ENCODE measurements around the gene DSCAML1.
A peak's percentile ranks its signal among the peaks of the same experiment; 100 is the strongest.
"Not testable (repeated sequence)": the region's sequence is repeated elsewhere in the genome, so short reads cannot be mapped to it uniquely, and the experiment has no call there.

Gene DSCAML1

GRCh38 chr11:117816846-117817367 lies 19.9 kb upstream of the DSCAML1 start:
- TF ChIP-seq CTCF (IDR thresholded peaks at IDR 0.05; ENCODE audit: low read length, missing control alignments), result no peak
- no peak overlapping the region for H3K4me3 ChIP-seq (replicated peaks; ENCODE audit: low read depth, low read length)
- DNase-seq (ENCODE audit: low read depth), result no peak

GRCh38 chr11:117816151-117816741 lies 19.2 kb upstream of the DSCAML1 start:
- no peak overlapping the region for H3K4me3 ChIP-seq (replicated peaks; ENCODE audit: low read depth, low read length)
- no peak for TF ChIP-seq CTCF (IDR thresholded peaks at IDR 0.05; ENCODE audit: low read length, missing control alignments)
- peak; percentile 25 for DNase-seq (ENCODE audit: low read depth)

- no peak for TF ChIP-seq CTCF (IDR thresholded peaks at IDR 0.05; ENCODE audit: low read length, missing control alignments)
- no peak overlapping the region for H3K4me3 ChIP-seq (replicated peaks; ENCODE audit: low read depth, low read length)
- no peak for DNase-seq (ENCODE audit: low read depth)
Observed at GRCh38 chr11:117815262-117815803, 18.3 kb upstream of the DSCAML1 start.

GRCh38 chr11:117814766-117815261 lies 17.8 kb upstream of the DSCAML1 start:
- DNase-seq (ENCODE audit: low read depth), result peak; percentile 18
- no peak for TF ChIP-seq CTCF (IDR thresholded peaks at IDR 0.05; ENCODE audit: low read length, missing control alignments)
- H3K4me3 ChIP-seq (replicated peaks; ENCODE audit: low read depth, low read length), result no peak overlapping the region

GRCh38 chr11:117814204-117814765 lies 17.3 kb upstream of the DSCAML1 start:
- DNase-seq (ENCODE audit: low read depth), result no peak
- no peak overlapping the region for H3K4me3 ChIP-seq (replicated peaks; ENCODE audit: low read depth, low read length)
- no peak for TF ChIP-seq CTCF (IDR thresholded peaks at IDR 0.05; ENCODE audit: low read length, missing control alignments)

GRCh38 chr11:117810056-117810451 lies 13.0 kb upstream of the DSCAML1 start:
- H3K4me3 ChIP-seq (replicated peaks; ENCODE audit: low read depth, low read length); DNase-seq (ENCODE audit: low read depth): not testable (repeated sequence)

GRCh38 chr11:117809236-117810055 lies 12.4 kb upstream of the DSCAML1 start:
- TF ChIP-seq CTCF (IDR thresholded peaks at IDR 0.05; ENCODE audit: low read length, missing control alignments), result peak; percentile 45
- peak; percentile 44 for DNase-seq (ENCODE audit: low read depth)
- no peak overlapping the region for H3K4me3 ChIP-seq (replicated peaks; ENCODE audit: low read depth, low read length)
